Coronary artery (tissue), 2 donors: ENCODE measurements around the gene BCL2L12.

Experiments
- DNase-seq: peaks from one replicate; pipeline ENCODE4 v3.0.0-alpha.2; 2017; ENCODE audit warnings: low spot score
- H3K27ac ChIP-seq, 2 donors: fragments of 200-600 bp; sonication (generic); one replicate each; pipeline ENCODE4 v1.5.1; 2016 to 2019
- H3K4me3 ChIP-seq: fragments of 200-600 bp; sonication (generic); 2 replicates; pipeline ENCODE4 v1.5.1; 2016; ENCODE audit warnings: mild to moderate bottlenecking, moderate library complexity
- TF ChIP-seq, protein P1 (sequence below): fragments of 200-600 bp; sonication (generic); IDR thresholded peaks from one replicate; pipeline ENCODE4 v1.5.1; 2019; ENCODE audit warnings: antibody characterized with exemption

Gene BCL2L12

DNA sequence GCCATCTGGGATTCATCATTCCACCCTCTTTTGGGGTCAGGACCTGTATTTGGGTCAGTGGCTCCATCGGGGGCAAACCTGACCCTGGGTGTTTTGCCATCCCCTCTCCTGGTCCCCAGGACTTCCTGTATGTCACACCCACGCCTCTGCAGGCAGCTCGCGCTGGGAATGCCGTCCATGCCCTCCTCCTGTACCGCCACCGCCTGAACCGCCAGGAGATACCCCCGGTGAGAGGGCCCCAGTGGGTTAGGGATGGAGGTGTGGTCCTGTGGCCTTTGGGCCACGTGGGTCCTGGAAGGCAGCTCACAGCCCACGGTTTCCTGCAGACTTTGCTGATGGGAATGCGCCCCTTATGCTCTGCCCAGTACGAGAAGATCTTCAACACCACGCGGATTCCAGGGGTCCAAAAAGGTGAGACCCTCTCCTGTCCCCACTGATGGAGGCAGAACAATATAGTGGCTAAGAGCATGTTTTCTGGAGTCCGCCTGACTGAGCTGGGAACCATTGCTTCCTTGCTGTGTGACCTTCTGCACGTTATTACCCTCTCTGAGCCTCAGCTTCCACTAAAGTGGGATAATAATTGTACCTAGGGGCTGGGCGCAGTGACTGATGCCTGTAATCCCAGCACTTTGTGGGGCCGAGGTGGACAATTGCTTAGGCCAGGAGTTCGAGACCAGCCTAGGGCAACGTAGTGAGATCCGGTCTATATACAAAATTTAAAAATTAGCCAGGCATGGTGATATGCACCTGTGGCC lies 39.3 kb downstream of the BCL2L12 start:
- H3K4me3 ChIP-seq, result no peak overlapping the region
- TF ChIP-seq, protein P1, sequence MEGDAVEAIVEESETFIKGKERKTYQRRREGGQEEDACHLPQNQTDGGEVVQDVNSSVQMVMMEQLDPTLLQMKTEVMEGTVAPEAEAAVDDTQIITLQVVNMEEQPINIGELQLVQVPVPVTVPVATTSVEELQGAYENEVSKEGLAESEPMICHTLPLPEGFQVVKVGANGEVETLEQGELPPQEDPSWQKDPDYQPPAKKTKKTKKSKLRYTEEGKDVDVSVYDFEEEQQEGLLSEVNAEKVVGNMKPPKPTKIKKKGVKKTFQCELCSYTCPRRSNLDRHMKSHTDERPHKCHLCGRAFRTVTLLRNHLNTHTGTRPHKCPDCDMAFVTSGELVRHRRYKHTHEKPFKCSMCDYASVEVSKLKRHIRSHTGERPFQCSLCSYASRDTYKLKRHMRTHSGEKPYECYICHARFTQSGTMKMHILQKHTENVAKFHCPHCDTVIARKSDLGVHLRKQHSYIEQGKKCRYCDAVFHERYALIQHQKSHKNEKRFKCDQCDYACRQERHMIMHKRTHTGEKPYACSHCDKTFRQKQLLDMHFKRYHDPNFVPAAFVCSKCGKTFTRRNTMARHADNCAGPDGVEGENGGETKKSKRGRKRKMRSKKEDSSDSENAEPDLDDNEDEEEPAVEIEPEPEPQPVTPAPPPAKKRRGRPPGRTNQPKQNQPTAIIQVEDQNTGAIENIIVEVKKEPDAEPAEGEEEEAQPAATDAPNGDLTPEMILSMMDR, result no peak
- no peak overlapping the region for H3K27ac ChIP-seq
- no peak for DNase-seq

DNA sequence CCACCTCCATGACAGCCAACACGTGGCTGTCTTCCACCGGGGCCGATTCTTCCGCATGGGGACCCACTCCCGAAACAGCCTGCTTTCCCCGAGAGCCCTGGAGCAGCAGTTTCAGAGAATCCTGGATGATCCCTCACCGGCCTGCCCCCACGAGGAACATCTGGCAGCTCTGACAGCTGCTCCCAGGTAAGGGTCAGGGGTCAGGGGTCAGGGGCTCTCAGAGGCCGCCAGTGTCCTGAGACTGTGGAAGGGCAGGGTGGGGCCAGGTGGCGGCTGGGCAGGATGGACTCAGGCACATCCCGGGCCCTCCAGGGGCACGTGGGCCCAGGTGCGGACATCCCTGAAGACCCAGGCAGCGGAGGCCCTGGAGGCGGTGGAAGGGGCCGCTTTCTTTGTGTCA lies 40.2 kb downstream of the BCL2L12 start:
- DNase-seq, result no peak
- Histone ChIP-seq H3K4me3 (no peak overlapping the region), H3K27ac (no peak overlapping the region)
- TF ChIP-seq, protein P1, result no peak

DNA sequence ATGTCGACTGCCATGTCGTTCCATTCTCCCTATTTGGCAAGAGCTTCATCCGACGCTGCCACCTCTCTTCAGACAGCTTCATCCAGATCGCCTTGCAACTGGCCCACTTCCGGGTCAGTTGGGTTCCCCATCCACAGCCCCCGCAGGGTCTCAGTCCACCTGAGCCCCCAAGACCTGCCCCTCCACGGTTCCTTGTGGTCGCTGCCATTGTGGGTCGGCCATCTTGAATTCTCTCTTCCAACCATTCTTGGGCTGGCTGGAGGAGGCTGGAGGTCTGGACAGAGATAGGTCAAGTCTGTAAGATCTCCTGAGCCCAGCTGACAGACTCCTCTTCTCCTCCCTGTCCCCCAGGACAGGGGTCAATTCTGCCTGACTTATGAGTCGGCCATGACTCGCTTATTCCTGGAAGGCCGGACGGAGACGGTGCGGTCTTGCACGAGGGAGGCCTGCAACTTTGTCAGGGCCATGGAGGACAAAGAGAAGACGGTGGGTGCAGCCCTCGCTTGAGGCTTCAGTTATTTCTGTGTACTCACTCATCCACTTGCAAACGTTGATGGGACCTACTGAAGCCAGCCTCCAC lies 44.7 kb downstream of the BCL2L12 start:
- Histone ChIP-seq H3K4me3 (no peak overlapping the region), H3K27ac (no peak overlapping the region)
- TF ChIP-seq, protein P1, result no peak
- no peak for DNase-seq

DNA sequence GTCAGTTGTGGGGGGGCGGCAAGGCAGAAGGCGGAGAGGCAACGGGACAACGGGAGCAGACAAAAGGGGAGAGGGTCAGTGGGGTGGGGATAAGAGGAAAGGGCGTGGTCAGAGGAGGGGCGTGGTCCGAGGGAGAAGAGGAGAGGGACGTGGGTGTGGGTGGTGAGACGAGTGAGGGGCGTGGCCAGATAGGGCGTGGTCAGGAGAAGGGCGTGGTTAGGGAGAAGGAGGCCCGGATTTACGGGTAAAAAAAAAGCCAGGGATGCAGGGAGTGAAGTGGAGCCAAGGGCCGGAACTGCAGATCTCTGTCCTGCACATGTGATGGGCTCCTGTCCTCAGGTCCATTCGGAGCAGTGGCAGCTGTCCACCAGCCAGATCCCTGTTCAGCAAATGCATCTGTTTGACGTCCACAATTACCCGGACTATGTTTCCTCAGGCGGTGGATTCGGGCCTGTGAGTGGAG lies 46.7 kb downstream of the BCL2L12 start:
- H3K4me3 ChIP-seq, result no peak overlapping the region
- TF ChIP-seq, protein P1, result no peak
- H3K27ac ChIP-seq, result no peak overlapping the region
- no peak for DNase-seq

DNA sequence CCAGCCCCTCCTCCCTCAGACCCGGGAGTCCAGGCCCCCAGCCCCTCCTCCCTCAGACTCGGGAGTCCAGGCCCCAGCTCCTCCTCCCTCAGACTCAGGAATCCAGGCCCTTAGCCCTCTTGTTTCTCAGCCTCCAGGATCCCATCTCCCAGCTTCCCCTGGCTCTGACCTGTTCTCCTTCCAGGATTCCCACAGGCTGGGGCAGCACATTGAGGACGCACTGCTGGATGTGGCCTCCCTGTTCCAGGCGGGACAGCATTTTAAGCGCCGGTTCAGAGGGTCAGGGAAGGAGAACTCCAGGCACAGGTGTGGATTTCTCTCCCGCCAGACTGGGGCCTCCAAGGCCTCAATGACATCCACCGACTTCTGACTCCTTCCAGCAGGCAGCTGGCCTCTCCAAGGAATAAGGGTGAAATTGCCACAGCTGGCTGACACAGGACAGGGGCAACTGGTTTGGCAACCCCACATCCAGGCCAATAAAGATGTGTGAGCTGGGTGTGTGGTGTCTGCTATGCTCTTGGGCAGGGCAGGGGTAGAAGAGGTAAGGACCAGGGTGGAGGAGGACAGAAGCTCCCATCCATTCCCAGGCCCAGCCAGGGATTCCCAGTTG lies 47.6 kb downstream of the BCL2L12 start:
- Histone ChIP-seq H3K27ac (no peak overlapping the region), H3K4me3 (no peak overlapping the region)
- DNase-seq, result no peak
- TF ChIP-seq, protein P1, result no peak

DNA sequence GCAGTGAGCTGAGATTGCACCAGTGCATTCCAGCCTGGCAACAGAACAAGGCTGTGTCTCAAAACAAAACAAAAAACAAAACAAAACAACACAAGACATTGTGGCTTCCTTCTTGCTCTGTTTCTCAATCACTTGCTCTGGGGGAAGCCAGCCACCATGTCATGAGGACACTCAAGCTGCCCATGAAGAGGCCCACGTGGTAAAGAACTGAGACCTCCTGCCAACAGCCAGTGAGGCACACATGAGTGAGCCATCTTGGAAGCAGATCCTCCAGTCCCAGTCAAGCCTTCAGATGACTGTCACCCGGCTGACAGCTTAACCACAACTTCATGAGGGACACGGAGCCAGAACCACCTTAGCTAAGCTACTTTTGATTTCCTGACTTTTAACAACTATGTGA lies 50.4 kb downstream of the BCL2L12 start:
- TF ChIP-seq, protein P1, result no peak
- no peak overlapping the region for H3K4me3 ChIP-seq
- no peak for DNase-seq
- H3K27ac ChIP-seq, result no peak overlapping the region
